Esophagus squamous epithelium (tissue), 4 donors: ENCODE measurements around the gene UBXN1.

Experiments used
- CTCF ChIP-seq, 6 experiments: fragments of 450-650 bp in 4 of 6; fragments of 200-600 bp in 2 of 6; sonication (generic) in 2 of 6; IDR thresholded peaks; one replicate each; pipeline ENCODE4 v1.5.1; 2016 to 2019; ENCODE audit warnings: antibody characterized with exemption in 6 of 6, mild to moderate bottlenecking in 4 of 6, moderate library complexity in 4 of 6
- POLR2A ChIP-seq, 4 donors: fragments of 450-650 bp; IDR thresholded peaks; one replicate each; pipeline ENCODE4 v1.6.1; 2017; ENCODE audit warnings: antibody characterized with exemption in 4 of 4, mild to moderate bottlenecking in 4 of 4, moderate library complexity in 3 of 4

GRCh38 chr11:62710001-62710345 is 31.1 kb upstream of the UBXN1 start:
- TF ChIP-seq CTCF (IDR thresholded peaks at IDR 0.05) (no peak), POLR2A (IDR thresholded peaks at IDR 0.05) (no peak)
